K562 (cell line): ENCODE measurements around the gene PDPK1. TPM values are rescaled to one million over a fixed set of nuclear protein-coding genes. Genes with fewer than 3 reads are reported as not detected.

Experiments used
- ELK1 ChIP-seq: sonication (generic); formaldehyde crosslinking; IDR thresholded peaks from 2 replicates; pipeline ENCODE4 v1.8.1; 2022; ENCODE audit warnings: missing genetic modification reagents
- HNRNPLL ChIP-seq: fragments of 200-400 bp; formaldehyde crosslinking; IDR thresholded peaks from 2 replicates; pipeline ENCODE4 v1.6.1; 2017; ENCODE audit warnings: low read length, low read depth, mild to moderate bottlenecking; ENCODE audit not compliant: poor library complexity, severe bottlenecking
- MAZ ChIP-seq, 2 experiments: fragments of 450-650 bp in 1 of 2; sonication (generic) in 1 of 2; formaldehyde crosslinking; IDR thresholded peaks in 1 of 2; conservative IDR thresholded peaks in 1 of 2; 2 replicates each; pipeline versions ENCODE4 v1.4.0 to v1.5.0; 2020; ENCODE audit warnings: mild to moderate bottlenecking in 1 of 2, missing genetic modification reagents in 1 of 2
- MIER1 ChIP-seq: fragments of 450-650 bp; IDR thresholded peaks from 2 replicates; pipeline ENCODE4 v1.6.1; 2016; ENCODE audit warnings: antibody characterized with exemption, mild to moderate bottlenecking, low read depth
- MXD1 ChIP-seq: fragments of 250-450 bp; sonication (Bioruptor Pico); IDR thresholded peaks from 2 replicates; pipeline ENCODE4 v1.8.0; 2021; ENCODE audit warnings: borderline replicate concordance, mild to moderate bottlenecking, moderate library complexity; ENCODE audit not compliant: poor library complexity, severe bottlenecking
- MYC ChIP-seq, 2 experiments: fragments of 250-450 bp in 1 of 2; sonication (Bioruptor Pico) in 1 of 2; IDR thresholded peaks; 2 replicates each; pipeline versions ENCODE4 v1.5.1 to v1.6.1; 2012 to 2021; ENCODE audit warnings: low read depth in 2 of 2, borderline replicate concordance in 1 of 2, improper control_type of control experiment in 1 of 2, low read length in 1 of 2, mild to moderate bottlenecking in 1 of 2, moderate library complexity in 1 of 2
- NR0B1 ChIP-seq: fragments of 450-650 bp; IDR thresholded peaks from one replicate; pipeline ENCODE4 v1.6.1; 2018; ENCODE audit warnings: mild to moderate bottlenecking, moderate library complexity; ENCODE audit not compliant: partially characterized antibody
- RBFOX2 ChIP-seq: fragments of 200-400 bp; formaldehyde crosslinking; IDR thresholded peaks from 2 replicates; pipeline ENCODE4 v1.6.1; 2017; ENCODE audit warnings: low read depth, mild to moderate bottlenecking, low read length, moderate library complexity
- SIN3B ChIP-seq: fragments of 450-650 bp; IDR thresholded peaks from 2 replicates; pipeline ENCODE4 v1.6.1; 2017; ENCODE audit warnings: low read depth, mild to moderate bottlenecking, moderate library complexity
- ZC3H8 ChIP-seq: fragments of 450-650 bp; IDR thresholded peaks from 2 replicates; pipeline ENCODE4 v1.6.1; 2017
- ZNF175 ChIP-seq: fragments of 200-800 bp; sonication (Bioruptor generic); IDR thresholded peaks from 2 replicates; pipeline ENCODE4 v1.6.1; 2016; ENCODE audit warnings: low read depth, mild to moderate bottlenecking, missing genetic modification characterization, missing compliant biosample characterization
- ZNF316 ChIP-seq: fragments of 450-650 bp; IDR thresholded peaks from 2 replicates; pipeline ENCODE4 v1.6.1; 2016
- ZNF785 ChIP-seq: fragments of 250-450 bp; sonication (Bioruptor Pico); IDR thresholded peaks from 2 replicates; pipeline ENCODE4 v1.4.0; 2020; ENCODE audit warnings: mild to moderate bottlenecking
- polyA plus RNA-seq, 8 experiments: library from polyadenylated mRNA; depleted of rRNA in 4 of 8; stranded (reverse) in 5 of 8; unstranded in 3 of 8; fragments of >200 nt; fragmentation: Nextera tagmentation in 2 of 8; fragmentation: Illumina TruSeq in 1 of 8; extraction: Ambion mirVana in 2 of 8; extraction: Trizol in 1 of 8; gene quantifications; 2 replicates each; pipeline versions ENCODE4 v1.2.1 to v1.2.3, GENCODE V29; 2011 to 2014; ENCODE audit warnings: inconsistent platforms in 1 of 8, missing spikeins in 1 of 8
- total RNA-seq, 7 experiments: library from RNA; depleted of rRNA in 6 of 7; stranded (reverse); fragments of >200 nt in 6 of 7; fragmentation: Illumina TruSeq in 2 of 7; extraction: Trizol in 2 of 7; gene quantifications; 2 replicates each; pipeline versions ENCODE4 v1.2.1 to v1.2.3, GENCODE V29; 2011 to 2021; ENCODE audit warnings: low replicate concordance in 1 of 7
- TF ChIP-seq, protein P1 (sequence below): IDR thresholded peaks from 3 replicates; pipeline ENCODE4 v1.6.1; 2011; ENCODE audit warnings: borderline replicate concordance, mild to moderate bottlenecking; ENCODE audit not compliant: insufficient read length, insufficient read depth
- TF ChIP-seq, protein P2 (sequence below), 3 experiments: fragments of 200-800 bp in 1 of 3; fragments of 250-450 bp in 1 of 3; fragments of 450-650 bp in 1 of 3; sonication (Bioruptor Pico) in 1 of 3; sonication (Bioruptor generic) in 1 of 3; formaldehyde crosslinking in 1 of 3; IDR thresholded peaks; 2 replicates each; pipeline versions ENCODE4 v1.6.1 to v1.8.0; 2016 to 2022; ENCODE audit warnings: mild to moderate bottlenecking in 2 of 3, missing genetic modification characterization in 2 of 3, missing compliant biosample characterization in 1 of 3, moderate library complexity in 1 of 3

Gene PDPK1
- total and polyA plus RNA-seq, 9 of the 15 experiments (the other 6 are each of a cell fraction or from before 2014, with no cell fraction given), result 4.0 to 37.2 (median 18.7) TPM

DNA sequence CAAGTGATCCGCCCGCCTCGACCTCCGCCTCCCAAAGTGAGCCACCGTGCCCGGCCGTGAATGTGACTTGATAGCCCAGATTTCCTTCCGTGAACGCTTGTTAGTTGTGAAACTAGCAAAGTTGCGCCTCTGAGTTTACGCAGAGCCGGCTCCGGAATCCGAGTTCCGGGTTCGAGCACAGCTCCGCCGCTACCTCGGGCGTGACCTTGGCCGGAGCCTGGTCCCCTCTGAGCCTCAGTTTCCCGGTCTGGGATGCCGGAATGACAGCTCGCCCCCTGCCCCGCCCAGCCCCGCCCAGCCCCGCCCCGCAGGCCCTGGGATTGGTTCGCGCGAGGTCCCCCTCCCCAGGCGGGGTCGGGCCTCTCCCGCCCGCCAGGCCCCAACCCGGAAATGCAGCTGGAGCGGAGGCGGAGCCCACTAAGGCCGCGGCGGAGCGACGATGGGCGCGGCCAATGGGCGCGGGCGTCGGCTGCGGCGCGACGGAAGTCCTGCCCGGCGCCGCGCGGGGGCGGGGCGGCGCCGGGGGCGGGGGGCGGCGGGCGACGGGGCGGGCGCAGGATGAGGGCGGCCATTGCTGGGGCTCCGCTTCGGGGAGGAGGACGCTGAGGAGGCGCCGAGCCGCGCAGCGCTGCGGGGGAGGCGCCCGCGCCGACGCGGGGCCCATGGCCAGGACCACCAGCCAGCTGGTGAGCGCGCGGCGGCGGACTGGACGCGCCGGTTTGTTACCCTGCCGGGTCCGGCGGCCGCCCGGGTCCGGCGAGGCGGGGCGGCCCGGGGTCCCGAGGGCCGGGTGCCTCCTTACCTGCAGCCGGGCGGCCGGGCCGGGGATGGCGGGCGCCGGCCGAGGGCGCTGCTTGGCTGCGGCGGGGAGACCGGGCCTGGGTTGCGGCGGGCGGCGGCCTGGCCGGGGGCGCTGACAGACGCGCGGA lies at the start of gene PDPK1 (continued):
- TF ChIP-seq SIN3B (peak; percentile 74), NR0B1 (no peak), MXD1 (CRISPR knock-in tag) (no peak), ZNF316 (no peak), ZNF785 (CRISPR knock-in tag) (no peak), RBFOX2 (peak; percentile 74), HNRNPLL (peak; percentile 59), ZC3H8 (no peak), ELK1 (no peak), MYC (IDR thresholded peaks at IDR 0.05; ENCODE audit: low read depth, low read length) (no peak), MYC (CRISPR knock-in tag; IDR thresholded peaks at IDR 0.05; ENCODE audit: borderline replicate concordance, low read depth) (no peak), MAZ (CRISPR knock-in tag; conservative IDR thresholded peaks at IDR 0.05 in 1 of 2, IDR thresholded peaks at IDR 0.05 in 1 of 2) (peak; percentile 66 to 80; a peak in 3 of 4 replicates), ZNF175 (CRISPR knock-in tag) (no peak), MIER1 (0 out of 2 replicates have a peak, but pooled peaks have one; percentile 11)
- TF ChIP-seq, protein P1, sequence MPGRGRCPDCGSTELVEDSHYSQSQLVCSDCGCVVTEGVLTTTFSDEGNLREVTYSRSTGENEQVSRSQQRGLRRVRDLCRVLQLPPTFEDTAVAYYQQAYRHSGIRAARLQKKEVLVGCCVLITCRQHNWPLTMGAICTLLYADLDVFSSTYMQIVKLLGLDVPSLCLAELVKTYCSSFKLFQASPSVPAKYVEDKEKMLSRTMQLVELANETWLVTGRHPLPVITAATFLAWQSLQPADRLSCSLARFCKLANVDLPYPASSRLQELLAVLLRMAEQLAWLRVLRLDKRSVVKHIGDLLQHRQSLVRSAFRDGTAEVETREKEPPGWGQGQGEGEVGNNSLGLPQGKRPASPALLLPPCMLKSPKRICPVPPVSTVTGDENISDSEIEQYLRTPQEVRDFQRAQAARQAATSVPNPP, result no peak
- TF ChIP-seq, protein P2, sequence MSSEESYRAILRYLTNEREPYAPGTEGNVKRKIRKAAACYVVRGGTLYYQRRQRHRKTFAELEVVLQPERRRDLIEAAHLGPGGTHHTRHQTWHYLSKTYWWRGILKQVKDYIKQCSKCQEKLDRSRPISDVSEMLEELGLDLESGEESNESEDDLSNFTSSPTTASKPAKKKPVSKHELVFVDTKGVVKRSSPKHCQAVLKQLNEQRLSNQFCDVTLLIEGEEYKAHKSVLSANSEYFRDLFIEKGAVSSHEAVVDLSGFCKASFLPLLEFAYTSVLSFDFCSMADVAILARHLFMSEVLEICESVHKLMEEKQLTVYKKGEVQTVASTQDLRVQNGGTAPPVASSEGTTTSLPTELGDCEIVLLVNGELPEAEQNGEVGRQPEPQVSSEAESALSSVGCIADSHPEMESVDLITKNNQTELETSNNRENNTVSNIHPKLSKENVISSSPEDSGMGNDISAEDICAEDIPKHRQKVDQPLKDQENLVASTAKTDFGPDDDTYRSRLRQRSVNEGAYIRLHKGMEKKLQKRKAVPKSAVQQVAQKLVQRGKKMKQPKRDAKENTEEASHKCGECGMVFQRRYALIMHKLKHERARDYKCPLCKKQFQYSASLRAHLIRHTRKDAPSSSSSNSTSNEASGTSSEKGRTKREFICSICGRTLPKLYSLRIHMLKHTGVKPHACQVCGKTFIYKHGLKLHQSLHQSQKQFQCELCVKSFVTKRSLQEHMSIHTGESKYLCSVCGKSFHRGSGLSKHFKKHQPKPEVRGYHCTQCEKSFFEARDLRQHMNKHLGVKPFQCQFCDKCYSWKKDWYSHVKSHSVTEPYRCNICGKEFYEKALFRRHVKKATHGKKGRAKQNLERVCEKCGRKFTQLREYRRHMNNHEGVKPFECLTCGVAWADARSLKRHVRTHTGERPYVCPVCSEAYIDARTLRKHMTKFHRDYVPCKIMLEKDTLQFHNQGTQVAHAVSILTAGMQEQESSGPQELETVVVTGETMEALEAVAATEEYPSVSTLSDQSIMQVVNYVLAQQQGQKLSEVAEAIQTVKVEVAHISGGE (CRISPR knock-in tag; IDR thresholded peaks at IDR 0.05), result peak in 1 of 3 experiments; percentile 62; a peak in 3 of 6 replicates
